H1 (cell line): Measurements from ENCODE around the gene CAMK2G.

Source experiments
- EZH2 ChIP-seq: fragments of 200-600 bp; sonication (generic); IDR thresholded peaks from 2 replicates; pipeline ENCODE4 v1.7.1; 2012; ENCODE audit warnings: low read depth, mild to moderate bottlenecking, moderate library complexity, low read length, inconsistent platforms; ENCODE audit not compliant: severe bottlenecking
- JUND ChIP-seq: IDR thresholded peaks from 2 replicates; pipeline ENCODE4 v1.6.1; 2011; ENCODE audit warnings: mild to moderate bottlenecking, improper control_type of control experiment, low read length
- KDM5A ChIP-seq: fragments of 200-600 bp; IDR thresholded peaks from 2 replicates; pipeline ENCODE4 v1.7.1; 2012; ENCODE audit warnings: mild to moderate bottlenecking, low read length, inconsistent platforms, mixed read lengths
- POLR2A ChIP-seq, 2 experiments: IDR thresholded peaks; 1 replicate in 1 of 2; 2 replicates in 1 of 2; pipeline ENCODE4 v1.6.1; 2011; ENCODE audit warnings: low read depth in 2 of 2, low read length in 2 of 2, mild to moderate bottlenecking in 2 of 2; ENCODE audit errors: control extremely low read depth in 1 of 2
- TCF12 ChIP-seq: IDR thresholded peaks from 2 replicates; pipeline ENCODE4 v1.6.1; 2011; ENCODE audit warnings: low read depth, mild to moderate bottlenecking, low read length
- TF ChIP-seq, protein P1 (sequence below), 3 experiments: IDR thresholded peaks; 1 replicate in 2 of 3; 2 replicates in 1 of 3; pipeline versions ENCODE4 v1.5.1 to v1.6.1; 2011; ENCODE audit warnings: low read length in 3 of 3, mild to moderate bottlenecking in 3 of 3, inconsistent platforms in 2 of 3, low read depth in 1 of 3, moderate library complexity in 1 of 3; ENCODE audit not compliant: insufficient read depth in 1 of 3; ENCODE audit errors: control extremely low read depth in 1 of 3

DNA sequence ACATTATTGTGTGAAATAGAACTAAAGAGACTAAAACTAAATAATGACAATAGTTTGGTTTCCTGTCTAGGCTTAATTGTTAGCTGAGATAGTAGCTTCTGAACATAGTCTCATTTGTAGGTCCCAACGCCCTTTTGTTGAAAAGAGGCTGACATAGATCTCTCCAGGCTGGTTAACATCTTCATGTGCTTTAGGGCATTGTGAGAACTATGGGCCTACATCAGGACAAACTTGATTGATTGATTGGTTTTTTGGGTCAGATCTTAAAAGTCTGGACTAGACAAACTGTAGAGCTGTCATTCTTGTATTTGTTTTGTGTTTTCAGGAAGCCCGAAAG, 91.6 kb downstream of the CAMK2G start:
- TF ChIP-seq POLR2A (IDR thresholded peaks at IDR 0.05; ENCODE audit: control extremely low read depth in 1 of 2, low read depth in 2 of 2, low read length in 2 of 2) = no peak
- TF ChIP-seq, protein P1, sequence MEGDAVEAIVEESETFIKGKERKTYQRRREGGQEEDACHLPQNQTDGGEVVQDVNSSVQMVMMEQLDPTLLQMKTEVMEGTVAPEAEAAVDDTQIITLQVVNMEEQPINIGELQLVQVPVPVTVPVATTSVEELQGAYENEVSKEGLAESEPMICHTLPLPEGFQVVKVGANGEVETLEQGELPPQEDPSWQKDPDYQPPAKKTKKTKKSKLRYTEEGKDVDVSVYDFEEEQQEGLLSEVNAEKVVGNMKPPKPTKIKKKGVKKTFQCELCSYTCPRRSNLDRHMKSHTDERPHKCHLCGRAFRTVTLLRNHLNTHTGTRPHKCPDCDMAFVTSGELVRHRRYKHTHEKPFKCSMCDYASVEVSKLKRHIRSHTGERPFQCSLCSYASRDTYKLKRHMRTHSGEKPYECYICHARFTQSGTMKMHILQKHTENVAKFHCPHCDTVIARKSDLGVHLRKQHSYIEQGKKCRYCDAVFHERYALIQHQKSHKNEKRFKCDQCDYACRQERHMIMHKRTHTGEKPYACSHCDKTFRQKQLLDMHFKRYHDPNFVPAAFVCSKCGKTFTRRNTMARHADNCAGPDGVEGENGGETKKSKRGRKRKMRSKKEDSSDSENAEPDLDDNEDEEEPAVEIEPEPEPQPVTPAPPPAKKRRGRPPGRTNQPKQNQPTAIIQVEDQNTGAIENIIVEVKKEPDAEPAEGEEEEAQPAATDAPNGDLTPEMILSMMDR (IDR thresholded peaks at IDR 0.05; ENCODE audit: control extremely low read depth in 1 of 3, insufficient read depth in 1 of 3, low read depth in 1 of 3, low read length in 3 of 3) = no peak
- TF ChIP-seq TCF12 = no peak
- no peak for TF ChIP-seq JUND
- TF ChIP-seq KDM5A = no peak
- TF ChIP-seq EZH2 = no peak
